ENCODE measurements around the gene TUNAR.

DNA sequence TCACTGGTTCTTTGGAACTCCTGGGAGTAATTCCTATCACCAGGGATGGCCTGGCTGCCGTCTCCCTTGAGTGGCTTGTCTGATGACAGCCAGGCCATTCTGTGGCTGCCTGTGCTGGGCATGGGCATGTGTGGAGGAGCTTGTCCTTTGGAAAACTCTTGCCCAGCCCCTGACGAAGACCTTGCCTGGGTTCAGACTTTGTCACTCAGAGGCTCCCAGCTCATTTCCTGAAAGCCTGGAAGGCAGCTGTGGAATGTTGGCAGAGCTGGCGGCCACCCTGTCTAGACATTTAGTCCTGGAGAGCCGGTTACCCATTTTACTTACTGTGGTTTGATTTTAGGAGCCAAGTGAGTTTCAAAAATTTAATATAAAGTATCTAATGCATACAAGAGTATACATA is 34.0 kb downstream of the TUNAR start:
- TF ChIP-seq EZH2 (IDR thresholded peaks at IDR 0.05; ENCODE audit: borderline replicate concordance, low read depth, low read length, poor library complexity, severe bottlenecking): no peak
- TF ChIP-seq, protein P1, sequence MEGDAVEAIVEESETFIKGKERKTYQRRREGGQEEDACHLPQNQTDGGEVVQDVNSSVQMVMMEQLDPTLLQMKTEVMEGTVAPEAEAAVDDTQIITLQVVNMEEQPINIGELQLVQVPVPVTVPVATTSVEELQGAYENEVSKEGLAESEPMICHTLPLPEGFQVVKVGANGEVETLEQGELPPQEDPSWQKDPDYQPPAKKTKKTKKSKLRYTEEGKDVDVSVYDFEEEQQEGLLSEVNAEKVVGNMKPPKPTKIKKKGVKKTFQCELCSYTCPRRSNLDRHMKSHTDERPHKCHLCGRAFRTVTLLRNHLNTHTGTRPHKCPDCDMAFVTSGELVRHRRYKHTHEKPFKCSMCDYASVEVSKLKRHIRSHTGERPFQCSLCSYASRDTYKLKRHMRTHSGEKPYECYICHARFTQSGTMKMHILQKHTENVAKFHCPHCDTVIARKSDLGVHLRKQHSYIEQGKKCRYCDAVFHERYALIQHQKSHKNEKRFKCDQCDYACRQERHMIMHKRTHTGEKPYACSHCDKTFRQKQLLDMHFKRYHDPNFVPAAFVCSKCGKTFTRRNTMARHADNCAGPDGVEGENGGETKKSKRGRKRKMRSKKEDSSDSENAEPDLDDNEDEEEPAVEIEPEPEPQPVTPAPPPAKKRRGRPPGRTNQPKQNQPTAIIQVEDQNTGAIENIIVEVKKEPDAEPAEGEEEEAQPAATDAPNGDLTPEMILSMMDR (conservative IDR thresholded peaks at IDR 0.05; ENCODE audit: low read depth, low read length): no peak

Measured in A673 (cell line).